ENCODE data around the gene PLEKHG5. TPM values are rescaled to one million over a fixed set of nuclear protein-coding genes. Genes with fewer than 3 reads are reported as not detected.
A peak's percentile ranks its signal among the peaks of the same experiment; 100 is the strongest.

Gene PLEKHG5
- total and polyA plus RNA-seq, 12 donors = 2.0 to 96.3 (median 18.4) TPM

- H3K27me3 ChIP-seq = peaks cover 9% of the 10 kb centered on the region
- intact Hi-C loops (cut with DNase I) = no loop called here
Observed at GRCh38 chr1:6443339-6444115, 47.9 kb downstream of the PLEKHG5 start.

GRCh38 chr1:6441586-6441985 lies 49.9 kb downstream of the PLEKHG5 start:
- Histone ChIP-seq H3K9me3 (replicated peaks in 1 of 3) (no peaks in the 10 kb centered on the region), H3K27me3 (no peaks in the 10 kb centered on the region), H3K36me3 (replicated peaks in 1 of 2) (no peaks in the 10 kb centered on the region), H3K4me1 (replicated peaks in 1 of 2) (no peaks in the 10 kb centered on the region), H3K27ac (no peak overlapping the region), H3K4me3 (no peak overlapping the region)
- intact Hi-C loops (cut with DNase I) = no loop called here
- 72 to 95% (median 85%) methylated on average over 2 to 7 of the region's 7 CpGs for WGBS, 4 donors
- TF ChIP-seq CTCF (IDR thresholded peaks at IDR 0.05) (no peak), POLR2A (IDR thresholded peaks at IDR 0.05) (no peak)
- no peak for DNase-seq

More at GRCh38 chr1:6443339-6444115, 47.9 kb downstream of the PLEKHG5 start:
- Histone ChIP-seq H3K9me3 (replicated peaks in 1 of 3) (no peaks in the 10 kb centered on the region), H3K27ac (no peak overlapping the region), H3K4me3 (no peak overlapping the region), H3K4me1 (replicated peaks in 1 of 2) (no peaks in the 10 kb centered on the region), H3K36me3 (replicated peaks in 1 of 2) (no peaks in the 10 kb centered on the region)
- no peak for DNase-seq
- WGBS, 4 donors = 89 to 92% (median 91%) methylated on average over 9 to 21 of the region's 21 CpGs
- TF ChIP-seq CTCF (IDR thresholded peaks at IDR 0.05) (no peak), POLR2A (IDR thresholded peaks at IDR 0.05) (no peak)

- H3K4me3 ChIP-seq = peak overlapping the region in 1 of 4 donors; percentile 34
- intact Hi-C loops (cut with DNase I) = no loop called here
- DNase-seq = peak in 6 of 7 donors; percentile 53 to 78 (median 58)
- H3K4me1 ChIP-seq (replicated peaks in 1 of 2) = no peaks in the 10 kb centered on the region
- no peaks in the 10 kb centered on the region for H3K27me3 ChIP-seq
- TF ChIP-seq POLR2A (IDR thresholded peaks at IDR 0.05) = no peak
- TF ChIP-seq CTCF (IDR thresholded peaks at IDR 0.05) = peak in 2 of 6 experiments; percentile 18 to 25
- no peaks in the 10 kb centered on the region for H3K9me3 ChIP-seq (replicated peaks in 1 of 3)
- H3K36me3 ChIP-seq (replicated peaks in 1 of 2) = no peaks in the 10 kb centered on the region
- no peak overlapping the region for H3K27ac ChIP-seq
- 0 to 8% (median 8%) methylated on average over 4 to 94 of the region's 101 CpGs; no CpG with 5 or more reads in 1 of the 4 donors for WGBS, 4 donors
Observed at GRCh38 chr1:6440198-6441126, 51.0 kb downstream of the PLEKHG5 start.

GRCh38 chr1:6438047-6438525 lies 53.4 kb downstream of the PLEKHG5 start:
- Histone ChIP-seq H3K27ac (no peak overlapping the region), H3K4me1 (replicated peaks in 1 of 2) (no peaks in the 10 kb centered on the region), H3K4me3 (no peak overlapping the region), H3K27me3 (no peaks in the 10 kb centered on the region), H3K36me3 (replicated peaks in 1 of 2) (no peaks in the 10 kb centered on the region), H3K9me3 (replicated peaks in 1 of 3) (no peaks in the 10 kb centered on the region)
- intact Hi-C loops (cut with DNase I) = no loop called here
- peak; percentile 42 to 80 (median 64) for DNase-seq
- 5 to 13% (median 7%) methylated on average over 4 to 5 of the region's 5 CpGs for WGBS, 4 donors
- TF ChIP-seq POLR2A (IDR thresholded peaks at IDR 0.05) (no peak), CTCF (IDR thresholded peaks at IDR 0.05) (peak; percentile 77 to 92 (median 86))

All from adrenal gland (tissue), 12 donors.